Epithelial cell of proximal tubule (primary cell): ENCODE data around the gene CRELD2. TPM values are rescaled to one million over a fixed set of nuclear protein-coding genes. Genes with fewer than 3 reads are reported as not detected.
A peak's percentile ranks its signal among the peaks of the same experiment; 100 is the strongest.

Source experiments
- DNase-seq: peaks from one replicate; pipeline ENCODE4 v3.0.0-alpha.2; 2011; ENCODE audit warnings: low read depth
- H3K4me3 ChIP-seq: 2 replicates; pipeline ENCODE4 v1.5.1; 2011; ENCODE audit warnings: low read depth, mild to moderate bottlenecking, low read length
- CTCF ChIP-seq: conservative IDR thresholded peaks from 2 replicates; pipeline ENCODE4 v1.5.1; 2012; ENCODE audit warnings: low read depth, mild to moderate bottlenecking, low read length
- total RNA-seq: library from RNA; depleted of rRNA; stranded (reverse); fragments of >200 nt; gene quantifications from 2 replicates; pipeline ENCODE4 v1.2.3, GENCODE V29; 2015

The CRELD2 gene
- total RNA-seq, 1 donor from 2014 or later: 54.1 TPM

- DNase-seq: no peak
- TF ChIP-seq CTCF: no peak
- H3K4me3 ChIP-seq: peak overlapping the region; percentile 87
These were observed 40.7 kb downstream of the CRELD2 start for GRCh38 chr22:49958931-49959781.

- H3K4me3 ChIP-seq: peak overlapping the region; percentile 87
- TF ChIP-seq CTCF: no peak
- no peak for DNase-seq
These were observed 41.3 kb downstream of the CRELD2 start for GRCh38 chr22:49959782-49960158.

GRCh38 chr22:49960159-49961004 lies 41.9 kb downstream of the CRELD2 start, which contains the start of gene PIM3:
Gene PIM3, plus strand, starts transcription at chr22:49960772. Its CDS starts 176 bp downstream, at chr22:49960948.
- peak within 1 kb of the TSS; percentile 87 for H3K4me3 ChIP-seq
- DNase-seq: no peak
- TF ChIP-seq CTCF: no peak

GRCh38 chr22:49961005-49961600 lies 42.7 kb downstream of the CRELD2 start:
- TF ChIP-seq CTCF: no peak
- DNase-seq: no peak
- peak overlapping the region; percentile 87 for H3K4me3 ChIP-seq

- TF ChIP-seq CTCF: no peak
- no peak for DNase-seq
- H3K4me3 ChIP-seq: peak overlapping the region; percentile 87
These were observed 43.2 kb downstream of the CRELD2 start for GRCh38 chr22:49961601-49962011.

- no peak for DNase-seq
- no peak for TF ChIP-seq CTCF
- peak overlapping the region; percentile 87 for H3K4me3 ChIP-seq
These were observed 43.7 kb downstream of the CRELD2 start for GRCh38 chr22:49962012-49962750.
